Measurements from ENCODE around the gene SLC25A39. TPM values are rescaled to one million over a fixed set of nuclear protein-coding genes. Genes with fewer than 3 reads are reported as not detected.

Gene SLC25A39
- total RNA-seq, 4 donors from 2014 or later, result 136 to 154 (median 141) TPM

DNA sequence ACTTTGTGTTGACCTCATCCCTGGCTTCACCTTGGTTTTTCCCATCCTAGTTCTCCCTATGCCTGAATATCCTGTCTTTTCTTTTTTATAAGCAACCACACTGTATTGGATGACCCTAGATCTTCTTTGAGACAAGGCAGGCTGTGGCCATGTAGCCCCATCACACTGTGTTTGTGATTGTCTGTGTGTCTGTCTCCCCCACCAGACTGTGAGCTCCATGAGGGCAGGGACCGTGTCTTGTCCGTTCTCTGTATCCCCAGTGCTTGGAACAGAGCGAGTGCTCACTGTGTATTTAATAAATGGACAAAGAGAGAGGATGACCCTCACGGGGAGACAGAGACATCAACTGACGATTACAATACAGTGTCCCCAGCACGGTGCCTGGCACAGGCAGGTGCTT lies 7.1 kb downstream of the SLC25A39 start:
- Histone ChIP-seq H3K27ac (no peak overlapping the region), H3K4me1 (peaks cover 0 to 11% (median 6%) of the 10 kb centered on the region in 4 donors), H3K36me3 (peaks cover 0 to 20% (median 5%) of the 10 kb centered on the region in 4 donors), H3K27me3 (peaks cover 52% of the 10 kb centered on the region), H3K9me3 (no peaks in the 10 kb centered on the region), H3K4me3 (no peak overlapping the region)
- WGBS, 2 donors (ENCODE audit: low coverage in 1 of 2), result 79 to 87% methylated on average over 5 to 6 of the region's 6 CpGs
- no peak for DNase-seq
- in situ Hi-C loops (cut with MboI; ENCODE audit: low pct_ligation_motif_present in 1 of 4, low pct_unique_long_range_greater_than_20kb in 1 of 4, low sequenced_read_pairs in 3 of 4), result no loop called here
- no peak for TF ChIP-seq POLR2AphosphoS5 (IDR thresholded peaks at IDR 0.05)
- no peak for TF ChIP-seq POLR2A (IDR thresholded peaks at IDR 0.05)
- TF ChIP-seq, protein P1, sequence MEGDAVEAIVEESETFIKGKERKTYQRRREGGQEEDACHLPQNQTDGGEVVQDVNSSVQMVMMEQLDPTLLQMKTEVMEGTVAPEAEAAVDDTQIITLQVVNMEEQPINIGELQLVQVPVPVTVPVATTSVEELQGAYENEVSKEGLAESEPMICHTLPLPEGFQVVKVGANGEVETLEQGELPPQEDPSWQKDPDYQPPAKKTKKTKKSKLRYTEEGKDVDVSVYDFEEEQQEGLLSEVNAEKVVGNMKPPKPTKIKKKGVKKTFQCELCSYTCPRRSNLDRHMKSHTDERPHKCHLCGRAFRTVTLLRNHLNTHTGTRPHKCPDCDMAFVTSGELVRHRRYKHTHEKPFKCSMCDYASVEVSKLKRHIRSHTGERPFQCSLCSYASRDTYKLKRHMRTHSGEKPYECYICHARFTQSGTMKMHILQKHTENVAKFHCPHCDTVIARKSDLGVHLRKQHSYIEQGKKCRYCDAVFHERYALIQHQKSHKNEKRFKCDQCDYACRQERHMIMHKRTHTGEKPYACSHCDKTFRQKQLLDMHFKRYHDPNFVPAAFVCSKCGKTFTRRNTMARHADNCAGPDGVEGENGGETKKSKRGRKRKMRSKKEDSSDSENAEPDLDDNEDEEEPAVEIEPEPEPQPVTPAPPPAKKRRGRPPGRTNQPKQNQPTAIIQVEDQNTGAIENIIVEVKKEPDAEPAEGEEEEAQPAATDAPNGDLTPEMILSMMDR (IDR thresholded peaks at IDR 0.05), result no peak
- no peak for TF ChIP-seq EP300 (IDR thresholded peaks at IDR 0.05; ENCODE audit: low read depth)
- intact Hi-C loops (cut with DNase I; ENCODE audit: low total_unique reads), result loop anchor here (5.0 kb wide), 1 partner anchor 90 kb away; no protein-coding TSS in a partner anchor

DNA sequence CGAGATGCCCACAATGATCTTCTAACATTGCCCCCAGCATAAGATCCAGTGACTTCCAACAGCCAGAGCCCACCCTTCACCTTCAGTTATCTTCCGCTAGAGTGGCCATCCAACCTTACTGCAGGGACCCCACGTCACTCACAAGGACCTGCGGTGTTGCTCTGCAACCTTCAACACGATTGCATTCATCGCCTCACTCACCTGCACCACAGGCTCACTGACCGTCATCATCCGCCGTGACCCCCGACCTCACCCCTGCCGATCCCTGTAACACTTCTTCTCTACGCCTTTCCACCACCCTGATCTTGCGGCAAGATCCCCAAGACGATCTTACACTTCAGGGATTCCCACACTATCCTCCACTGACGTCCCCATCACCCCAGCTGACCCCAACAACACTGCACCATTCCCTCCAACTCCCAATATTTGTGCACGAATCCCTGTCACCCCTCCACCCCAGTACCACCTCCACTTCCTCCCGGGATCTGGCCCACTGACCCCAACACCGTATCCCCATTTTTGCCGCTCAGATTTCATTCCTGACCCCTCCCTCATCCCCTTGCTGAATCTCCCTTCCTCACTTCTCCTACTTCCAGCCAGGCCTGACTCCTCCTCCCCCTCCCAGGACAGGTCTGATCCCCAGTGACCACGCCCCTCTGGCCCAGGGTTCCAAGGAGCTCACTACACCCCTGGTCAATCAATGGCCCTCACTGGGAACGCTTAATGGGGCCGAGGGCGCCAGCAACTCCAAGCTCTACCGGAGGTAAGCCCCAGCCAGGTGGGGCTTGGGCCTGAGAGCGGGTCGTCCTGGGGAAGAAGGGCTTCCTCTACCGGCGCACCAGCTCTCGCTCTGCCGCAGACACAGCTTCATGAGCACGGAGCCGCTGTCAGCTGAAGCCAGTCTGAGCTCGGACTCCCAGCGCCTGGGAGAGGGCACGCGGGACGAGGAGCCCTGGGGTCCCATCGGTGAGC lies 8.6 kb downstream of the SLC25A39 start:
- WGBS, 2 donors (ENCODE audit: low coverage in 1 of 2), result 11 to 13% methylated on average over 9 to 38 of the region's 38 CpGs
- H3K9me3 ChIP-seq, result no peaks in the 10 kb centered on the region
- peaks cover 0 to 13% (median 5%) of the 10 kb centered on the region in 4 donors for H3K36me3 ChIP-seq
- H3K27me3 ChIP-seq, result peaks cover 52% of the 10 kb centered on the region
- in situ Hi-C loops (cut with MboI; ENCODE audit: low pct_ligation_motif_present in 1 of 4, low pct_unique_long_range_greater_than_20kb in 1 of 4, low sequenced_read_pairs in 3 of 4) (no loop called here), intact Hi-C loops (cut with DNase I; ENCODE audit: low total_unique reads) (loop anchor here (5.0 kb wide), 1 partner anchor 89 kb away; no protein-coding TSS in a partner anchor)
- peaks cover 0 to 10% (median 6%) of the 10 kb centered on the region in 4 donors for H3K4me1 ChIP-seq
- no peak for DNase-seq
- no peak overlapping the region for H3K27ac ChIP-seq
- H3K4me3 ChIP-seq, result no peak overlapping the region
- no peak for TF ChIP-seq POLR2A (IDR thresholded peaks at IDR 0.05)
- no peak for TF ChIP-seq POLR2AphosphoS5 (IDR thresholded peaks at IDR 0.05)
- TF ChIP-seq EP300 (IDR thresholded peaks at IDR 0.05; ENCODE audit: low read depth), result no peak
- TF ChIP-seq, protein P1 (IDR thresholded peaks at IDR 0.05), result no peak

GRCh38 chr17:44314869-44315661 lies 9.6 kb downstream of the SLC25A39 start:
- peaks cover 0 to 3% (median 1%) of the 10 kb centered on the region in 4 donors for H3K36me3 ChIP-seq
- H3K4me3 ChIP-seq, result peak overlapping the region in 2 of 4 donors; percentile 17 to 46
- DNase-seq, result peak; percentile 25
- H3K4me1 ChIP-seq, result peaks cover 0 to 10% (median 6%) of the 10 kb centered on the region in 4 donors
- in situ Hi-C loops (cut with MboI; ENCODE audit: low pct_ligation_motif_present in 1 of 4, low pct_unique_long_range_greater_than_20kb in 1 of 4, low sequenced_read_pairs in 3 of 4), result no loop called here
- WGBS, 2 donors (ENCODE audit: low coverage in 1 of 2), result 2% methylated on average over 46 of the region's 81 CpGs; no CpG with 5 or more reads in 1 of the 2 donors
- no peaks in the 10 kb centered on the region for H3K9me3 ChIP-seq
- TF ChIP-seq POLR2AphosphoS5 (IDR thresholded peaks at IDR 0.05) (no peak), EP300 (IDR thresholded peaks at IDR 0.05; ENCODE audit: low read depth) (no peak), POLR2A (IDR thresholded peaks at IDR 0.05) (no peak)
- TF ChIP-seq, protein P1 (IDR thresholded peaks at IDR 0.05), result no peak
- intact Hi-C loops (cut with DNase I; ENCODE audit: low total_unique reads), result loop anchor here (5.0 kb wide), 1 partner anchor 88 kb away; no protein-coding TSS in a partner anchor
- H3K27me3 ChIP-seq, result peaks cover 52% of the 10 kb centered on the region
- H3K27ac ChIP-seq, result no peak overlapping the region

- Histone ChIP-seq H3K27ac (no peak overlapping the region), H3K36me3 (no peaks in the 10 kb centered on the region), H3K9me3 (no peaks in the 10 kb centered on the region), H3K4me3 (no peak overlapping the region), H3K4me1 (peaks cover 0 to 10% (median 6%) of the 10 kb centered on the region in 4 donors), H3K27me3 (peaks cover 56% of the 10 kb centered on the region)
- TF ChIP-seq EP300 (IDR thresholded peaks at IDR 0.05; ENCODE audit: low read depth) (no peak), POLR2AphosphoS5 (IDR thresholded peaks at IDR 0.05) (no peak), POLR2A (IDR thresholded peaks at IDR 0.05) (no peak)
- TF ChIP-seq, protein P1 (IDR thresholded peaks at IDR 0.05), result no peak
- DNase-seq, result no peak
- intact Hi-C loops (cut with DNase I; ENCODE audit: low total_unique reads), result no loop called here
- 28% methylated on average over 10 of the region's 11 CpGs; no CpG with 5 or more reads in 1 of the 2 donors for WGBS, 2 donors (ENCODE audit: low coverage in 1 of 2)
- in situ Hi-C loops (cut with MboI; ENCODE audit: low pct_ligation_motif_present in 1 of 4, low pct_unique_long_range_greater_than_20kb in 1 of 4, low sequenced_read_pairs in 3 of 4), result no loop called here
Observed at GRCh38 chr17:44314524-44314868, 10.1 kb downstream of the SLC25A39 start.

All from transverse colon (tissue), 4 donors.